Measurements from ENCODE around the gene CTNNA2.

Gene CTNNA2

DNA sequence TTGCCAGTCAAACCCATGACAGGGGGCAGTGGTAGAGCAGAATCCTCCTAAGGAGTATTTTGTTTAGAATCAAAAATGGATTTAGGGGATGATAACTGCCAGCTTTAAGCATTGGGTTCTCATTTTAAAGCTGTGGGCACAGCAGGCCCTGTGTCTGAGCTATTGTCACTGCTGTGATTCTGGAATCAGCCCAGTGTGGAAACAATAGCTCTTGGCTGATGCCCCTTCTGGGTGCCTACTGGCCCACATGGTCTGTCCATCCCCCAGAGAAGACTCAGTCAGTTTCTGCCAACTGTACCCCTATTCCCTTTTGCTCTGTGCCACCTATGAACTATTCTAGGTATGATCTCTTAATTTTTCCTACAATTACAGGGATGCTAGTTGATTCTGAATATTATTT lies 883.4 kb downstream of the CTNNA2 start:
- no peak for DNase-seq (ENCODE audit: low read depth)

- DNase-seq (ENCODE audit: low read depth): no peak
Measured at GRCh38 chr2:80403081-80403480, 890.2 kb downstream of the CTNNA2 start.

DNA sequence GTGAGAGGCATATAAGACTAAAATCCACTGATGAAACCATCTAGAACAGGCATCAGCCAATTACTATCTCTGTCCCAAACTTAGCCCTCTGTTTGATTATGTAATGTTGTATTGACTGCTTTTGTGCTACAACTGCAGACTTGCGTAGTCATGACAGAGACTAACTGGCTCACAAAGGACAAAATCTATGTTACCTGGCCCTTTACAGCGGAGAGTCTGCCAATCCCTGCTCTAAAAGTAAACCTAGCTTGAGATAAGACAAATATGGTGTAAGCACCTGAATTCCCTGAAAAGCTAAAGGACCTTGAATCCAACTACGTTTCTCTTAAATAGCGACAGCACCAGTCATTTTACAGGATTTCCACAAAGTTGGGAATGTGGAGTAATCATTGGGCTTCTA lies 894.5 kb downstream of the CTNNA2 start:
- DNase-seq (ENCODE audit: low read depth): no peak

DNA sequence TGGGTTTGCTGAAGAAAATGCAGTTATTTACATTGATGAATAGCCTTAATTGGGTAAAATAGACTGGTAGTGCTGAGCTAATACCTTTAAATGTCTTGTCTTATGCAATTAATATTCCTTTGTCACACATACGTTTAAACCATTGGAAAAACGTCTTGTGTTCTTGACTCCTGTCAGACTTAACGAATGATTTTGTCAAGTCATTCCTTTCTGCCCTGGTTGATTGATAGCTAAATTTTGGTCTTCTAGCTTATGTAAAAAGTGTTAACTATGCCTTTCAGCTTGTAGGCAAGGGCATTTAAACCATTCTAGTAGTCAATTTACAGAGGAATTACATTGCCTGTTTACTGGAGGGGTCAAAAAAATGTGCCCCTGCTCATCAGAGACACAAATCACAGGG lies 897.5 kb downstream of the CTNNA2 start:
- DNase-seq (ENCODE audit: low read depth): no peak

- DNase-seq (ENCODE audit: low read depth): no peak
Measured at GRCh38 chr2:80413136-80413535, 900.3 kb downstream of the CTNNA2 start.

DNA sequence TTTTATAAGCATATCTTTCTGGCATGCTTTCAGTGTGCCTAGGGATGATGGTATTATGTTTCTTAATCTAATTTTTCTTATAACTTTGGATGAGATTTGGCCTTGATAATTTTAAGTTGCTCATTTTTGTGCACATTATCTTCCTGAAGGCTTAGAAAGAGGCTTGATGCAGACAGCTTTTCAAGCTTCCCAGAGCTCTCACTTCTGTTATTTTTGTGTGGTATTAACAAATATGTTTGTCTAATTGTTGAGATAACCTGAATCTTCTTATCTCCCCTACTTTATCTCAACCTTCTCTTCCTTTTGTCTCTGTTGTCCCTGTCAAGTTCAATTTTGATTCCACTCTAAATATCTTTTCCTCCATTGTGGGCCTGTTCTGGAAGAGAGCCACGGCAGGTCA lies 904.9 kb downstream of the CTNNA2 start:
- no peak for DNase-seq (ENCODE audit: low read depth)

DNA sequence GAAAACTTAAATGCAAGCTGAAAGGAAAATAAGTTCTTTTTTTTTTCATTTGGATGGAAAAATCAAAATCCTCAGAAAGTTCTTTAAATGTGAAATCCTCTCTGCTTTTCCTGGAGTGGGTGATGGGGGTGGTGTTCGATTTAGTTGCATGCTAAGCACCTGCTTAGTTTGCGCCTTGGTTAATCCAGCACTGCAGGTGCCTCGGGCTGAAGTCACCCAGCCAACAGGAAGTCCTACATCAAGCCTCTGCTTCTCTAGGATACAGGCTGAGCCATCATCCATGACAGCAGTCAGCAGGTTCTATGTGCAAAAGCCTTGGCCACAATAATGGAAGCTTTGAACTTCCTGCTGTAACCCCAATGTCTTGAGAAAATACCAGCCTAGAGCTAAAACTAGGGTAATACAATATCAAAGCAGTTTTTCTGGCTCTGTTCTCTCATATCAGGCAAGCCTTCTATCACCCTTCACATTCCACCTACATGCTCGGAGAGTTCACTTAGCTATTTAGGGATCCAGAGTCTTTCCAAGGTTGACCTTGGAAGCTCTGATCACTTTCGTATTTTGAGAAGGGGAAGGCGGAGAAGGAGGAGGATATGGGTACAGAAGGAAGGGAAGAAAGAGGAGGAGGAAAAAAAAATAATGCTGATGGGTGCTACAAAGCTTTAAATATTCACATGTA lies 907.8 kb downstream of the CTNNA2 start:
- no peak for DNase-seq (ENCODE audit: low read depth)

- no peak for DNase-seq (ENCODE audit: low read depth)
Measured at GRCh38 chr2:80429251-80429650, 916.4 kb downstream of the CTNNA2 start.

- DNase-seq (ENCODE audit: low read depth): no peak
Measured at GRCh38 chr2:80437959-80438358, 925.1 kb downstream of the CTNNA2 start.

DNA sequence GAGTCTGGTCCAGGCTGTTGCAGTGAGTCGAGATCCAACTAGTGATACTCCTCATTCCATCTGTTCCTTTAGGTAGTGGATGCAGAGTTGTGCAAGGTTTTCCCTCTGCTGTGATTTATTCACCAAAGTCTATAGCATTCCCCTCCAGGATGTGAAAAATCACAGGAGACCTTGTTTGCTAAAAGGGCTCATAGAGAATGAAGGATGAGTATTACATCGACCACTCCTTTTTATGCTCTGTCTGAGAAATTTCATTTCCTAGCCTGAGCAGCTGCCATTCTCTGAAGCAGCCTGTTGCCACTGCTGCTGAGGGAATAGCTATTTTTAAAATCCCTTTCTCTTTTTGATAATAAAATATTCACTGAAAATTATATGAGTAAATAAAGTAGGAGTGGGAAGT lies 925.8 kb downstream of the CTNNA2 start:
- DNase-seq (ENCODE audit: low read depth): no peak

- DNase-seq (ENCODE audit: low read depth): no peak
Measured at GRCh38 chr2:80454628-80455027, 941.8 kb downstream of the CTNNA2 start.

DNA sequence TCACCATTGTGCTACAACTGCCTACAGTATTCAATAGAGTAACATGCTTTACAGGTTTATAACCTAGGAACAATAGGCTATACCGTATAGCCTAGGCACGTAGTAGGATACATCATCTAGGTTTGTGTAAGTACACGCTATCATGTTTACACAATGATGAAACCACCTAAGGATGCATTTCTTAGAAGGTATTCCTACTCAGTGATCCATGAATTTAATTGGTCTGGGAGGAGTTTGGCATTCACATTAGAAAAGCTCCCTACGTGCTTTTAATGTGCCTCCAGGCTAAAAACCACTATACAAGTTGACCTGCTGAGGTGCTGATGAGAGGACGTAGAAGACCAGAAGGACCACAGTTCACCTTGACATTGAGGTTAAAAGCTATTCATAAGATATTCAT lies 946.2 kb downstream of the CTNNA2 start:
- DNase-seq (ENCODE audit: low read depth): no peak

DNA sequence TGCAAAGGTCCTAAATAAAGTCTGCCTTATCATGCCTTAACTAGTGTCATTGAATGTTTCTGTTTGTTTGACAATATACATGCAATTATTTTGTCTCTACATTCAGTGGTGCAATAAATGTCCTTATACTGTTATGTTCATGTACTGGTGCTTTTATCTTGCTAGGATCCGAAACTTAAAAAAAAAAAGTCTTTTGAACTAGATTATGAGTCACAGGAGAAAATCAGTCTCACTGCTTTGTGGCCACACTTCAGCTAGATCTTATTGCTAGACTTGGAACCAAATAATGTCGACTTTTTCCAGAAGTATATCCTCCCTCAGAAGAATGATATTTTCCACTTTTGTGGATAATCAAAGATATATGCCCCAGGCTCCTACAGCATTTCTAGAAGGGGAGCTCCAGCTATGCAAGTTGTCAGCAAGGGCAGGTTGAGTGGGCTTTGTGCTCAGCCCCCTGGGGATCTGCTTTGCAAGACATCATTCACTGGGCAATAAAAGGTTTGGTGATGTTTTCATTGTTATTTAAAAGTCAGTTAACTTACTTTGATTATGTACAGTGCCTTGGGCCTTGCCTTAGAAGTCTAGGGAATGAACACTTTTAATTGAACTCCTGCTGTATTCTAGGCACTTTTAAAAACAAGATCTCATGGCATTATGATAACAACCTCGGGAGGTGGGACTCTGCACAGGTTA lies 948.8 kb downstream of the CTNNA2 start:
- no peak for DNase-seq (ENCODE audit: low read depth)

GRCh38 chr2:80462654-80463053 lies 949.8 kb downstream of the CTNNA2 start:
- no peak for DNase-seq (ENCODE audit: low read depth)

DNA sequence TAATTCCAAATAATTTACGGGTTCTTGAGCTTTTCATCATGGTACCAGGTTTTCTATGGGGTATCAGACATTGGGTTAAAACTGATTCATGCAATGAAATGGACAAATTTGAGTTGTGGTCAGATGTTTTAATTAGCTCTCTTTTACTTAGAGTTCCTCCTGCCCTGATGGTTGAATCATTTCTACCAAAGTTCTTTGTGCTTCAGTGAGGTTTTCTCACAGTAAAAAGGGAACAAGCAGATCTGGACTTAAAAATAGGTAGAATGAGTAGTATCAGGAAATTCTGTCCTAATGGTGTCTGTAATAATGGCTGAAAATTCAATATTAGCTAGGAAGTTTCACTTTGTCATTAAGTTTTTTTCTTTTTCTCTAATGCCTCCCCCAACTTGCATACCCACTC lies 951.4 kb downstream of the CTNNA2 start:
- no peak for DNase-seq (ENCODE audit: low read depth)

- DNase-seq (ENCODE audit: low read depth): no peak
Measured at GRCh38 chr2:80467262-80467811, 954.5 kb downstream of the CTNNA2 start.

- DNase-seq (ENCODE audit: low read depth): no peak
Measured at GRCh38 chr2:80469428-80469827, 956.6 kb downstream of the CTNNA2 start.

GRCh38 chr2:80473069-80473468 lies 960.2 kb downstream of the CTNNA2 start:
- no peak for DNase-seq (ENCODE audit: low read depth)

GRCh38 chr2:80473796-80474195 lies 960.9 kb downstream of the CTNNA2 start:
- DNase-seq (ENCODE audit: low read depth): no peak

- DNase-seq (ENCODE audit: low read depth): no peak
Measured at GRCh38 chr2:80475970-80476369, 963.1 kb downstream of the CTNNA2 start.

DNA sequence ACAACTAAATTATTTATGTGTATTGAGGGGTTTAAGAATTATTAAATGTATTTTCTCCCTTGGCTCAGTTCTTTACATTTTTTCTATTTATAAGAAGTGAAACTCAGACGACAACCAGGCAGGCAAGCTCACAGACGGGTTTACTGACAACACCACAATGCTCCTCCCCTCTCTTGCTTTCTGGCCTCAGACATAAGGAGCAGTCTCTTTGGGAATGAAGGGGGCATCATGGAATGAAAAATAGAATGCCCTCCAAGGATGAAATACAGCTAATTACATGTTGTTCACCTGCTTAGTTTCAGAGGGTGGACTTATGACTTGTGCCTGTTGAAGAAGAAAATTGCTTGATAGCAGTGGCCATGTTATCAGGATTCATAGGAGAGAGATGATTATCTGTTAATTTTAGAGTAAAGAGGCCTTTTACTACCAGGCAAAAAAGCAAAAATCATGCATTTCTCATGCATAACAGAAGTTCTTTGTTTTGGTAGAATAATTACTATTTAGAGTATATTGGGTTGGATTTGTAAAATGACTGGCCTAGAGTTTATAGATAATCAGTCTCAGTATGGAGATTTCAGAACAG lies 963.8 kb downstream of the CTNNA2 start:
- no peak for DNase-seq (ENCODE audit: low read depth)

DNA sequence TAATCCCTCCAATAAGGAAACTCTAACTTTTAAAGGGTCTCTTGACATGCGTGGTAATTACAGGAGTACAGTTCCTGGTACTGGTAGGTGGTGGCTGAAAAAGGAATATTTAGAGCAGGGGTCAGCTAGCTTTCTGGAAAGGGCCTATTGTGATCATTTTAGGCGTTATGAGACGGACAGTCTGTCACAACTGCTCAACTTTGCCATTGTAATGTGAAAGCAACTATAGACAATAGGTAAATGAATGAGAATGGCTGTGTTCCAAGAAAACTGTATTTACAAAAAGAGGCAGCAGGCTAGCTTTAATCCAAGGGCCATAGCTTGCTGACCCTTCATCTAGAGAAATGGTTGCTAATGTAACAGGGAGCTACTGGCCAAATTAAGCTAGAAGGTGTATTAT lies 969.4 kb downstream of the CTNNA2 start:
- DNase-seq (ENCODE audit: low read depth): no peak

DNA sequence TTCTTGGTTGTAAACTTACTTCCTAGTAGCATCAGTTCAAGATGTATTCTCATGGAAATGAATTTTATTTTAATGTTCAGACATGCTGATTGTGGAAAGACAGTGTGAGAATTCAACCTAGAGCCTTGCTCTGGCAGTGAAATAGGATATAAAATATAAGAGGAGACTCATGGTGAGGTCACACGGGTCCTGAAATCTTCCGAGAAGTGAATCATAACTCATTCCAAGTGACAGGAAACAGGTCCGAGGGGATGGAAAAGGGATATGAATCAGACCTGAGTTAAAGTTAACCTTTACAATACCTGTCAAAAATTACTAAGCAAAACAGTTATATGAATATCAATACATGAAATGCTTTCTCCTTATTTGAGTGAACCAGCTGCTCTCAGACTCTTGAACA lies 976.9 kb downstream of the CTNNA2 start:
- DNase-seq (ENCODE audit: low read depth): peak; percentile 11

All from GM04503 (cell line).